PFSK-1 (cell line): ENCODE measurements around the gene EIF2S1.

Experiments
- FOXP2 ChIP-seq: optimal IDR thresholded peaks from 2 replicates; pipeline ENCODE3; 2011; ENCODE audit warnings: borderline replicate concordance, control low read depth, inconsistent platforms; ENCODE audit not compliant: insufficient read depth; ENCODE audit errors: extremely low read length, extremely low read depth
- POLR2AphosphoS5 ChIP-seq: IDR thresholded peaks from 2 replicates; pipeline ENCODE4 v1.6.1; 2012; ENCODE audit warnings: low read depth, mild to moderate bottlenecking, control low read depth, low read length, moderate library complexity
- SIN3A ChIP-seq: IDR thresholded peaks from 2 replicates; pipeline ENCODE4 v1.6.1; 2012; ENCODE audit warnings: mild to moderate bottlenecking, low read length, moderate library complexity, borderline replicate concordance; ENCODE audit not compliant: insufficient read depth
- TAF1 ChIP-seq: IDR thresholded peaks from 2 replicates; pipeline ENCODE4 v1.6.1; 2012; ENCODE audit warnings: low read length, control low read depth, borderline replicate concordance; ENCODE audit not compliant: insufficient read depth
- TF ChIP-seq, protein P1 (sequence below), 2 experiments: IDR thresholded peaks; 2 replicates each; pipeline versions ENCODE4 v1.6.1 to v1.8.0; 2011 to 2012; ENCODE audit warnings: low read depth in 2 of 2, low read length in 2 of 2, control low read depth in 1 of 2, inconsistent platforms in 1 of 2, mild to moderate bottlenecking in 1 of 2, moderate library complexity in 1 of 2; ENCODE audit not compliant: insufficient read depth in 1 of 2

Gene EIF2S1

DNA sequence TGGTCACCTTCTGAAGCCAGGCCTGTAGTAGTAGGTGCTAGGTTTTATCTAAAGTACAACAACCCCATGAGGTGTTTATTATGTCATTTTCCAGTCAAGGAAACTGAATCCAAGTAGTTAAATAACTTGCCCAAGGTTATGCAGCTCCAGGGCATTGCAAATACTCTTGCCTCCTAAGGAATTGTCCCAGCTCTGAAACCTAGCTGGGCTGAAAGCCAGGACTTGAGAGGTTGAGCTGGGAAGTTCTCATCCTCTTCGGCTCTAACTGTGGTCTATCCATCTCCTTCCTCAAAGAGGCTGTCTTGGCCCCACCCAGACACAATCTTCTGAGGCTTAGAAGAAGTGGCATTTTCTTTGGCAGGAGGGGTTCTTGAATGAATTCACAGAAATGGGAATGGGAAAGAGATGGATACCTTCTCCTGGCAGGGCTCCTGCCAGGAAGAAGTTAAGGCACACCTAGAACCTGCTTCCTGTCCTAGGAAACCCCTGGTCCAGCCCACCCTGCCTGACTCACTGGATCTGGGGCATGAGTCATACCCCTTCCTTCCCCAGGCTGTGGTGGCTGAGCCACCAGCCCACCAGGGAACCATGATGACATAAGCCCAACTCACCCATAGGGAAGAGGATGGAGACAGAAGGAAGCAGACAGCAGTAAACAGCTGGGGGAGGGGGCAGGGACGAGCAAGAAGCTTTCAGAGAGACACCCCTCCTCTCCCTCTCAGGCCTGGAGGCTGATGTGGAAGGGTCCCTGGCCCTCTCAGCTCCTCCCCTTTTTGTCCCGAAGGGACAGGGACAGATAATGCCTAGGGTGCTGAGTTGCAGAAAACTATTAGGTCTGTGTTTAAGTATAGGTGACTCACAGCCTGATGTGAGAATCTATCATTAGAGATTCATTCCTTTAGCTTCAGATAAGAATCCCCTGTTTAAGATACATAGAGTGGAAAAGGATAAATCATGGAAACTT lies 54.0 kb downstream of the EIF2S1 start:
- TF ChIP-seq POLR2AphosphoS5 (no peak), FOXP2 (peak; percentile 58)

DNA sequence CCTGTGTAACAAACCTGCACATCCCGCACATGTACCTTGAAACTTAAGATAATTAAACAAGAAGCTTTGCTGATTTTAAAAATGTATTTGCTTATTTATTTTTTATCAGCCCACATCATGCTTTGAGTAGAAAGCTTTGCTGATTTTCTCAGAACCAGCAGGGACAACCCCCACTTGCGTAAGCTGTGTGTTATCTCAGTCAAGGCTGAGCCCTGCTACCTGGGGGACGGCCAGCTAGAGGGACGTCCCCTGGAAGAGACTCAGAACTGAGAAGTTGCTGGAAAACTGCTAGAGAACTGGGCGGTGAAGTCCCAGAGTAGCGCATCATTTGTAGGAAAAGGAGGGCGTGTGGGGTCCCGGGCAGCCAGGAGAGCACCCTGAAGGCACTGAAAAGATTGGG lies 56.0 kb downstream of the EIF2S1 start:
- TF ChIP-seq SIN3A (no peak), POLR2AphosphoS5 (no peak), FOXP2 (no peak), TAF1 (no peak)
- TF ChIP-seq, protein P1, sequence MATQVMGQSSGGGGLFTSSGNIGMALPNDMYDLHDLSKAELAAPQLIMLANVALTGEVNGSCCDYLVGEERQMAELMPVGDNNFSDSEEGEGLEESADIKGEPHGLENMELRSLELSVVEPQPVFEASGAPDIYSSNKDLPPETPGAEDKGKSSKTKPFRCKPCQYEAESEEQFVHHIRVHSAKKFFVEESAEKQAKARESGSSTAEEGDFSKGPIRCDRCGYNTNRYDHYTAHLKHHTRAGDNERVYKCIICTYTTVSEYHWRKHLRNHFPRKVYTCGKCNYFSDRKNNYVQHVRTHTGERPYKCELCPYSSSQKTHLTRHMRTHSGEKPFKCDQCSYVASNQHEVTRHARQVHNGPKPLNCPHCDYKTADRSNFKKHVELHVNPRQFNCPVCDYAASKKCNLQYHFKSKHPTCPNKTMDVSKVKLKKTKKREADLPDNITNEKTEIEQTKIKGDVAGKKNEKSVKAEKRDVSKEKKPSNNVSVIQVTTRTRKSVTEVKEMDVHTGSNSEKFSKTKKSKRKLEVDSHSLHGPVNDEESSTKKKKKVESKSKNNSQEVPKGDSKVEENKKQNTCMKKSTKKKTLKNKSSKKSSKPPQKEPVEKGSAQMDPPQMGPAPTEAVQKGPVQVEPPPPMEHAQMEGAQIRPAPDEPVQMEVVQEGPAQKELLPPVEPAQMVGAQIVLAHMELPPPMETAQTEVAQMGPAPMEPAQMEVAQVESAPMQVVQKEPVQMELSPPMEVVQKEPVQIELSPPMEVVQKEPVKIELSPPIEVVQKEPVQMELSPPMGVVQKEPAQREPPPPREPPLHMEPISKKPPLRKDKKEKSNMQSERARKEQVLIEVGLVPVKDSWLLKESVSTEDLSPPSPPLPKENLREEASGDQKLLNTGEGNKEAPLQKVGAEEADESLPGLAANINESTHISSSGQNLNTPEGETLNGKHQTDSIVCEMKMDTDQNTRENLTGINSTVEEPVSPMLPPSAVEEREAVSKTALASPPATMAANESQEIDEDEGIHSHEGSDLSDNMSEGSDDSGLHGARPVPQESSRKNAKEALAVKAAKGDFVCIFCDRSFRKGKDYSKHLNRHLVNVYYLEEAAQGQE (IDR thresholded peaks at IDR 0.05; ENCODE audit: insufficient read depth in 1 of 2, low read depth in 2 of 2, low read length in 2 of 2): no peak

DNA sequence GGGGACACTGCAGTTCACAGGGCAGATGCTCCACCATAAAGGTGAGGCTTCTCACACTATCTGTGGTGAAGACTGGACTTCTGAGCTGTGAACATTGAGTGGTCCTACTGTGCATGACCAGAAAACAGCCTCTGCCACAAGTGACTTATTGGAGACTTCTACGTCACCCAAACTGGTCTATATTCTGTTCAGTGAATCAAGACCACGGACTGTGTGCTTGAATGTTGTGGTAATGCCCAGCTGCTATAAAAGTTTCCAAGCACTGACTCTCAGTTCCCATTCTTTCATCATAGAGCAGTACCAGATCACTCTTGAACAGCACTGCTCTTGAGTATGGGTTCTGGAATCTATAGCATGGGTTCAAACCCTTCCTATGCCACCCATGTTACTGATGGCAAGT lies 56.7 kb downstream of the EIF2S1 start:
- TF ChIP-seq POLR2AphosphoS5 (no peak), TAF1 (no peak)

DNA sequence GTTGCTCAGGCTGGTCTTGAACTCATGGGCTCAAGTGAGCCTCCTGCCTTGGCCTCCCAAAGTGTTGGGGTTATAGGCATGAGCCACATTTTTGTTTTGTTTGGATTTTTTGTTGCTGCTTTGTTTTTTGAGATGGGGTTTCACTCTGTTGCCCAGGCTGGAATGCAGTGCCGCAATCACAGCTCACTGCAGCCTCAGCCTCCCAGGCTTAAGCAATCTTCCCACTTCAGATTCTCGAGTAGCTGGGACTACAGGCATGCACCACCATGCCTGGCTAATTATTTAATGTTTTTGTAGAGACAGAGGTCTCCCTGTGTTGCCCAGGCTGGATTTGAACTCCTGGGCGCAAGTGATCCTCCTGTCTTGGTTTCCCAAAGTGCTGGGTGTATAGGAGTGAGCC lies 57.5 kb downstream of the EIF2S1 start:
- no peak for TF ChIP-seq POLR2AphosphoS5
- TF ChIP-seq SIN3A: no peak
- no peak for TF ChIP-seq FOXP2
- no peak for TF ChIP-seq TAF1
- TF ChIP-seq, protein P1 (IDR thresholded peaks at IDR 0.05; ENCODE audit: insufficient read depth in 1 of 2, low read depth in 2 of 2, low read length in 2 of 2): no peak

DNA sequence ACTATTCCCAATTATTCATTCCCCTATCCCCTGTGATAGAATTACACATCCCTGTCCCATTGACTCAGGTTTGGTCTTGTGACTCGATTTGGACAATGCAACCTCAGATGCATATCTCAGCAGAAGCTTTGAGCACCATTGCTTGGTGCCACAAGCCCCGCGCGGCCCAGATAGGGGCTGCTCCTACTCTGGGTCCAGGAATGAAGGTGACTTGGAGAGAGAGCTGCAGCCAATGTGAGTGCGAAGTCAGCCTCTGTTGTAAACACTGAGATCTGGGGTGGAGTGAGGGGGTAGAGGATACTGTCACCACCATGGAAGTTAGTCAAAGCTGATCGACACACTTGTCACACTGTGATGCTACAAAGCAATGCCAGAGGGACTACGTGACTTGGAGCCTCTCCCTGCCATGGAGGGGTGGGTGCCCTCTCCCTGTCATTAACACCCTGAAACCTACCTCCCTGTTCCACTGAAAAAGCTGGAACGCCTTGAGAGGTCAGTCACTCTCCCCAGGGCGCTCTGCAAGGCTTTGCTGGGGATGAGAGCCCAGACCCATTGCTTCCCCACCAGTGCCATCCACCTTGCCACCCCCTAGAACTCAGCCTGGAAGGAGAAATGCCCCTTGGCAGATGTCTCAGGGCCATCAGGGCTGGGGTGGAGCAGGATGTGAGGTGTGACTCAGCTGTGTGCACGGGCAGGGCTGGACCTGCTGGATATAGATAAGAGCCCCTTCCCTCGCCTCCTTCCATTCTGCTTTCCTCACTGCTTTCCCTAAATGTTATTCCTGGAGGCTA lies 58.5 kb downstream of the EIF2S1 start:
- TF ChIP-seq SIN3A (no peak), FOXP2 (no peak), POLR2AphosphoS5 (no peak), TAF1 (no peak)
- TF ChIP-seq, protein P1 (IDR thresholded peaks at IDR 0.05; ENCODE audit: insufficient read depth in 1 of 2, low read depth in 2 of 2, low read length in 2 of 2): no peak
